ENCODE results near the gene MCOLN3.

Gene MCOLN3

GRCh38 chr1:85088408-85088784 lies 40.1 kb upstream of the MCOLN3 start:
- Histone ChIP-seq H3K9me3 (ENCODE audit: severe bottlenecking) (no peaks in the 10 kb centered on the region), H3K4me3 (ENCODE audit: low read depth, low read length) (no peak overlapping the region), H3K36me3 (no peaks in the 10 kb centered on the region), H3K27me3 (ENCODE audit: insufficient read depth, low read depth, severe bottlenecking) (no peaks in the 10 kb centered on the region), H3K27ac (no peak overlapping the region)
- TF ChIP-seq, protein P1, sequence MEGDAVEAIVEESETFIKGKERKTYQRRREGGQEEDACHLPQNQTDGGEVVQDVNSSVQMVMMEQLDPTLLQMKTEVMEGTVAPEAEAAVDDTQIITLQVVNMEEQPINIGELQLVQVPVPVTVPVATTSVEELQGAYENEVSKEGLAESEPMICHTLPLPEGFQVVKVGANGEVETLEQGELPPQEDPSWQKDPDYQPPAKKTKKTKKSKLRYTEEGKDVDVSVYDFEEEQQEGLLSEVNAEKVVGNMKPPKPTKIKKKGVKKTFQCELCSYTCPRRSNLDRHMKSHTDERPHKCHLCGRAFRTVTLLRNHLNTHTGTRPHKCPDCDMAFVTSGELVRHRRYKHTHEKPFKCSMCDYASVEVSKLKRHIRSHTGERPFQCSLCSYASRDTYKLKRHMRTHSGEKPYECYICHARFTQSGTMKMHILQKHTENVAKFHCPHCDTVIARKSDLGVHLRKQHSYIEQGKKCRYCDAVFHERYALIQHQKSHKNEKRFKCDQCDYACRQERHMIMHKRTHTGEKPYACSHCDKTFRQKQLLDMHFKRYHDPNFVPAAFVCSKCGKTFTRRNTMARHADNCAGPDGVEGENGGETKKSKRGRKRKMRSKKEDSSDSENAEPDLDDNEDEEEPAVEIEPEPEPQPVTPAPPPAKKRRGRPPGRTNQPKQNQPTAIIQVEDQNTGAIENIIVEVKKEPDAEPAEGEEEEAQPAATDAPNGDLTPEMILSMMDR (IDR thresholded peaks at IDR 0.05; ENCODE audit: low read depth, low read length): no peak
- DNase-seq: no peak

DNA sequence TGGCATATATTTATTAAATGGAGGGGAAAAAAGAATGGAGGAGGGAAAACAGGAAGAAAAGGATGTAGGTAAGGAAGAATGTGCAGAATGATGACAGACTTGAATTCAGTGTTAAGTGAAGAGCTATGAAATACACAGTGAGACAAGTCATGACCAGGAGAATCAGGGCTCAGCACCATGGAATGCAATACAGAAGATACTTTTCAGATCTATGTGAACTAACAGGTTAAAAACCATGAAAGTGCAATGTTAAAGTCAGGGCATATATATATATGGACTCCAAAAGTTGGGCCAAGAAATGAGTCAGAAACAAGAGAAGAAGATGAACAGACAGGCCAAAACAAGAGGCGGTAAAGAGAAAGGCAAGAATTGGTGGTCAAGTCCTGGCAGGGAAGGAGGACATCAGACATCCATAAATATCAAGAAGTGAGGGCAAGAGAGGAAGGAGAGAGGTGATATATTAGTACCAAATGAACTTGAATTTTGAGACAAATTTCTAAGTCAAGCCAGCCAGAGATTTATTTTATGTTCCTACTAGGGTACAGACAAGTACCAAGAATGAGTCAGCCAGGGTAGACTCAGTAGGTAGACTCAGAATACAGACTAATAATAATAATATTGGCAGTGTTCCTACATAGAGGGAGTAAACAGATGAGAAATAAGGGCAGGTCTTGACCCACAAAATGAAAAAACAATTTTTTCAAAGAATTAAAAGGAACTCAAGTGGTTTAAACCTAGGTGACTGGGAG lies 39.5 kb upstream of the MCOLN3 start:
- Histone ChIP-seq H3K27me3 (ENCODE audit: insufficient read depth, low read depth, severe bottlenecking) (no peaks in the 10 kb centered on the region), H3K4me3 (ENCODE audit: low read depth, low read length) (no peak overlapping the region), H3K27ac (no peak overlapping the region), H3K36me3 (no peaks in the 10 kb centered on the region), H3K9me3 (ENCODE audit: severe bottlenecking) (no peaks in the 10 kb centered on the region)
- TF ChIP-seq, protein P1 (IDR thresholded peaks at IDR 0.05; ENCODE audit: low read depth, low read length): no peak
- DNase-seq: no peak

DNA sequence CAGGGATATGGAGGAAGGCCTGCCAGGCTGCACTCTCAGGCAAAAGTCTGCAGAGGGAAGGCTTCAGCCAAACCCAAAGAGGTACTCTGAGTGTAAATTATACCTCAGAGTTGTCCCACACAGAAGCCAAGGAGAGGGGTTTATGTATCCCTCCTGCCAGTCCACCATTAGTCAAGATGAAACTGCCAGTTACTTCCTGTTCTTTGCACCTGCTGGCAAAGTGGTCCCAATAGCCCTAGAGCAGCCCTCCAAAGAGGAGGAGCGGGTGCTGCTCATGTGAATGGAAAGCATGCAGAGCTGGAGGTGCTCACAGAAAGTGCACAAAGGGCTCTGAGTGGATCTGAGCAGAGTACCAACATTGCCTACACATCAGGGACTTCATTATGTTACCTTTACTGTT lies 37.1 kb upstream of the MCOLN3 start:
- DNase-seq: no peak
- TF ChIP-seq, protein P1 (IDR thresholded peaks at IDR 0.05; ENCODE audit: low read depth, low read length): no peak
- H3K27me3 ChIP-seq (ENCODE audit: insufficient read depth, low read depth, severe bottlenecking): no peaks in the 10 kb centered on the region

GRCh38 chr1:85078903-85079302 lies 30.6 kb upstream of the MCOLN3 start:
- Histone ChIP-seq H3K27ac (no peak overlapping the region), H3K27me3 (ENCODE audit: insufficient read depth, low read depth, severe bottlenecking) (no peaks in the 10 kb centered on the region), H3K36me3 (no peaks in the 10 kb centered on the region), H3K4me3 (ENCODE audit: low read depth, low read length) (no peak overlapping the region), H3K9me3 (ENCODE audit: severe bottlenecking) (no peaks in the 10 kb centered on the region)
- TF ChIP-seq, protein P1 (IDR thresholded peaks at IDR 0.05; ENCODE audit: low read depth, low read length): no peak
- no peak for DNase-seq

More for the DNA sequence above, 37.1 kb upstream of the MCOLN3 start:
- Histone ChIP-seq H3K4me3 (ENCODE audit: low read depth, low read length) (no peak overlapping the region), H3K27ac (no peak overlapping the region), H3K36me3 (no peaks in the 10 kb centered on the region), H3K9me3 (ENCODE audit: severe bottlenecking) (no peaks in the 10 kb centered on the region)

DNA sequence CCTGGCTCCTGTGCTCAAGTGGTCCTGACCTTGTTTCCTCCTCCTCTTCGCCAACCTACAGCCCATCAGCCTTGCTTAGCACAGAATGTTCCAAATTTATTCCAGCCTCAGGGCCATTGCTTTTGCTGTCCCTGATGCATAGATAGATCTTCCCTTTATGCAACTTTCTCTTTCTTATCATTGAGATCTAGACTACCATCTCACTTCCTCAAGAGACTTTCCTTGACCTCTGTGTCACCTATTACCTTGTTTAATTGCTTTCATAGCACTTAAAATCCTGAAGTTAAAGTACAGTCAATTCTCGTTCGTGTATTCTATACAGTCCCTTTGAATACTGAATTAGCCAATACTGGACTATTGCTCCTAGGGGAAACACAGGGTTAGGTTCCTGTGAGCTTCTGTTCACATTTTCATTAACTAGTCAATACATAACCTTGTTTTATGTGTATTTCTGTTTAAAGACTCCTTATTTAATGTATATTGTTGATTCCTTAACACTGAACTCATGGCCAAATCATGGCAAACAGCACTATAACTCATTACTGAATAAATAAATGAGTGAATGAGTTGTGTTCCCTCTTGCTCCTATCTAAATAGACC lies 26.2 kb upstream of the MCOLN3 start:
- TF ChIP-seq, protein P1 (IDR thresholded peaks at IDR 0.05; ENCODE audit: low read depth, low read length): no peak
- H3K27me3 ChIP-seq (ENCODE audit: insufficient read depth, low read depth, severe bottlenecking): no peaks in the 10 kb centered on the region
- H3K9me3 ChIP-seq (ENCODE audit: severe bottlenecking): no peaks in the 10 kb centered on the region
- DNase-seq: no peak
- no peaks in the 10 kb centered on the region for H3K36me3 ChIP-seq
- H3K4me3 ChIP-seq (ENCODE audit: low read depth, low read length): no peak overlapping the region
- H3K27ac ChIP-seq: no peak overlapping the region

All from WERI-Rb-1 (cell line).